GM18858 (cell line): ENCODE results near the gene ZCRB1.
A peak's percentile ranks its signal among the peaks of the same experiment; 100 is the strongest.
"Not testable (repeated sequence)": the region's sequence is repeated elsewhere in the genome, so short reads cannot be mapped to it uniquely, and the experiment has no call there.

Experiments
- ATAC-seq: cut with Tn5 transposase; IDR thresholded peaks from one replicate; pipeline ENCODE4 v1.9.1; 2021; ENCODE audit not compliant: unreplicated experiment

Gene ZCRB1

DNA sequence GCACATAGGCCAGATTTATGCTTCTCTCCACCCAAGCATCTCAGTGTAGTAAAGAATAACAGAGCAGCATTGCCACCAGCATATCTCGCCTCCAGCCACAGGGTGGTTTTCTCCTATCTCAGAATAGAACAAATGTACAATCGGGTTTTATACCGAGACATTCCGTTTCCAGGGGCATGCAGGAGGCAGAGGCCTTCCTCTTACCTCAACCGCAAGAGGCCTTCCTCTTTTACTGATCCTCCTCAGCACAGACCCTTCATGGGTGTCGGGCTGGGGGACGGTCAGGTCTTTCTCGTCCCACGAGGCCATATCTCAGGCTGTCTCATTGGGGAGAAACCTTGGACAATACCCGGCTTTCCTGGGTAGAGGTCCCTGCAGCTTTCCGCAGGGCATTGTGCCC is 4.2 kb upstream of the ZCRB1 start:
- ATAC-seq = not testable (repeated sequence)

DNA sequence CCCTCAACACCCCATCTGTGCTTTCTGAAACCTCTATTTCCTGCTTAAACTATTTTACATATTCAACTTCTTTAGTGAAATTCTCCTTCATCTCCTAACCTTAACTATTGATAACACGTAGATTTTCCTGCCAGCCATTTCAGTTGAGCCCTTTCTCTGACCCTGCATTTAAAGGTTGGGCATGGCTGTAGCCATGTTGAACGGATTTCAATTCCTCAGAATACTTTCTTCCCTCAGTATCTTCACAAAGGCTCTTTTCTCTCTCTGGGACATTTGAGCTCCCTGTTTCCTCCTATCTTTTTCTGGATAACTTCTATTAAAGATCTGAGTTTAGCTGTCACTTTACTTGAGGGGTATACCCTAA is 1.3 kb upstream of the ZCRB1 start:
- no peak for ATAC-seq

DNA sequence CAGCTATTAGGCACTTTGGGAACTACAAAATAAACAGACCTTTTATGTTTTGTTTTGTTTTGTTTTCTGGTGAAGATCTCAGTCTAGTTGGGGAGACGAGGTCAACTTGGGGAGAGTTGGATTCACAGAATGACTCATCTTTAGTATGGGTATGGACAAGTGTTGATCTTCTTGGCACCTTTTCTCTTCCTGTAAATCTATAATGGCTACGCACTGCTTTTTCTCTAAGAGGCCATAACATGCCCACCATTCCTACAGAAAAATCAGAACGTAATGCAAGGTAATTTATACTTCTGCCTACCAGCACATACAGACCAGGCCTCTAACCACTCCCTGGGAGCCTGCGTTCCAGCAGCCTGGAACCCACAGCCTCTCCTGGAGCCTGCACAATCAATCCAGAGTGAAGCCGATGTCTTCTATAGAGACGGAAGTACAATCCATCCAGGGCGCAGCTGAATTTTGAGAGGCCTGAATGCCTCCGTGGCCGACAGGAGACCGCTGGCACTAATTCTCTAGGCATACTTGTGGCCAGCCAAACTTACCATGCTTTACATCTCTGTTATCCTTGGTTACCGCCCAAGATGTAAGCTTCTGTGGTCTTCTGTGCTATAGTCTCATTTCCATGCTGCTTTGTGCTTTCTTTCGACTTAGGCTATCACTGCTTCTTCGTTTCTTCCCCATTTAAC is 790 bp upstream of the ZCRB1 start:
- ATAC-seq = no peak

DNA sequence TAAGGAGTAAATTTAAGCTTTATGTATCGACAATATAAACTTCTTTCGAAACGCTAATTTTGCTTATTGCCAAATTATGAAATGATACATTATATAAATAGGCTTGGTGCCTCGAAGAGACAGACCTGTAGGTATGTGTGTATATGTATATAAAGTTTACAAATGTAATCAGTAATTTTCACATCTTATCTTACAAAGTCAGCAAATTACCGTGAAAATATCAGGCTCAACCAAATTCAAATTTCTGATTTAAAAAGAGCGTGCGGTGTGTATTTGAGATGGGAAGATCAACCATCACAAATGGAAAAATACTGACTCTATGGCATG is 605 bp downstream of the ZCRB1 start:
- no peak for ATAC-seq

DNA sequence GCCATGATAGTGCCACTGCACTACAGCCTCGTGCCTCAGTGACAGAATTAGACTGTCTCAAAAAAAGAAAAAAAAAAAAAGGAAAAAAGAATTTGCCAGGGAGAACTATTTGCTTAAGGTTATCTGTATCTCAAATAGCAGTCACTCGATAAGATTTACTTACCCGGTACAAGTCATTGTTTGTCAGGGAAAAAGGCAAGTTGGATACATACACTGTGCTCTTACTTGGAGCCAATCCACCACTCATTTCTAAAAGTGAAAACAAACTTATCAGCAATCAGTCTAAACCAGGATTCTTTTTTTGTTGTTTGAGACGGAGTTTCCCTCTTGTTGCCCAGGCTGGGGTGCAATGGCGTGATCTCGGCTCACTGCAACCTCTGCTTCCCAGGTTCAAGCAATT is 2.0 kb downstream of the ZCRB1 start:
- no peak for ATAC-seq

DNA sequence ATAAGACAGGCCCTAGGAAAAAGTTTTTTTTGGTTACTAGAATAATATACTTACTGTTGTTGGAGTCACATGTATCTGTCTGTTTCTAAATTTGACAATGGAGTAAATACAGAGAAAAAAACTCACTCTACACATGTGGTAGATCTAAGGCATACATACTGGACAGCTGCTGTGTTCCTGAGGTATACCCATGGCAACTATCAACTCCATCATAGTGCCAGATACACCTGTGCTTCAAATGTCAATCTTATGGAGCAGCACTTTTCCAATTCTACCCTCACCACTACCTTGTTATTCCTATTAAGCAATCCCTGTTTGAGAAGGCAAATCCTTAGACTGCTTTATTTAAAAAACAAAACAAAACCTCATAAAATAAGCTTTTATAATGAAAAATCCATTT is 3.3 kb downstream of the ZCRB1 start:
- no peak for ATAC-seq

DNA sequence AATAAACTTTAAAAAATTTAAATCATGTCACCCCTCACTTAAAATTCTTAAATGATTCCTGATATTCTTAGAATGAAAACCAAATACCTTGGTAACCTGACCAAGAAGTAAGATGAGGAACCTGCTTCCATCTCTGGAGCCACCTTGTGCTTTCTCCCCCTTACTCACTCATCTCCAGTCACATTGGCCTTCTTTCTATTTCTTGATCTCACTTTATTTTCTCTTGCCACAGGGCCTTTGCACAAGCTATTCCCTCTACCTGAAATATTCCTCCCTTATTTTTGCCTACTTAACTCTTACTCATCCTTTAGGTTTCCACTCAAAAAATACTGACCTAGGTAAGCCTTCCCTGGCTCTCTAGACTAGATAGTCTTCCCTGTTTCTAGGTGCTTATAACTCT is 5.1 kb downstream of the ZCRB1 start:
- ATAC-seq = no peak

DNA sequence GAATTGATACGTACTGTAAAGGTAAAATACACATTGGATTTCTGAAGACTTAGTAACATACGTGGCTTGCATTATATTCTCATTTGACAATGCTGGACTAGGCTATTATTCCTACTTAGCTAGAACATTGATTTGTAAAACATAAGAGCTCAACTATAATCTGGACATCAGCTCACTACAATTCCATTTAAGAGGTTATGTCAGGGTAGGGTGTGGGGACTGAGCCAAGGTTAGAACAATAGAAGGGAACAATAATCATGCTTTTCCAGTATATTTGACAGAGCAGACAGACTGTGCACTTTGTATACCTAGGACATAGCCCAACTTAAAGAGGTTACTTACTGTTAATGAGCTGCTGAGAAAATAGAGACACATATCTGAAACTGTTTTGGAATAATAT is 10.8 kb downstream of the ZCRB1 start:
- no peak for ATAC-seq

DNA sequence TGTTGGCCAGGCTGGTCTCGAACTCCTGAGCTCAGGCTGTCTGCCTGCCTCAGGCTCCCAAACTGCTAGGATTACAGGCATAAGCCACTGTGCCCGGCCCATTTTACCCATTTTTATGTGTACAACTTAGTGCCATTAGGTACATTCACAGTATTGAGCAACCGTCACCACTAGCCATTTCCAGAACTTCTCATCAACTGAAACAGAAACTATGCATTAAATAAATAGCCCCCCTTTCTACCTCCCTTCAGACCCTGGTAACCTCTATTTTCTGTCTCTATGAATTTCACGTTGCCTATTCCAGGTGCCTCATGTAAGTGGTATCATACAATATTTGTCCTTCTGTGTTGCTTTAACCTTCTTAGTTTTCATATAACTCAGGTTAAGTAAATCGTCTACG is 15.9 kb downstream of the ZCRB1 start:
- no peak for ATAC-seq

DNA sequence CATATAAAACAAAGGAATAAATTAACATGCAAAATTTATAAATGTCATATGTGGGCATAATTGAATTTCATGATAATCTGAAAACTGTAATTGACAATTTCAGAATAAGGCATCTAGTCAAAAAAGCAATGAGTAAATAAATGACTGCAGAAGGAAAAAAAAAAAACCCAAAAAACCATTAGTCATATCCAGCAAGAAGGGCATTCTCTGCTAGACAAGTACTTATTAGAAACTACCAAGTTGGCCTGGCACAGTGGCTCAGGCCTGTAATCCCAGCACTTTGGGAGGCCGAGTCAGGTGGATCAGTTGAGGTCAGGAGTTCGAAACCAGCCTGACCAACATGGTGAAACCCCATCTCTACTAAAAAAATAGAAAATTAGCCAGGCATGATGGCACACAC is 17.5 kb downstream of the ZCRB1 start:
- ATAC-seq = no peak

DNA sequence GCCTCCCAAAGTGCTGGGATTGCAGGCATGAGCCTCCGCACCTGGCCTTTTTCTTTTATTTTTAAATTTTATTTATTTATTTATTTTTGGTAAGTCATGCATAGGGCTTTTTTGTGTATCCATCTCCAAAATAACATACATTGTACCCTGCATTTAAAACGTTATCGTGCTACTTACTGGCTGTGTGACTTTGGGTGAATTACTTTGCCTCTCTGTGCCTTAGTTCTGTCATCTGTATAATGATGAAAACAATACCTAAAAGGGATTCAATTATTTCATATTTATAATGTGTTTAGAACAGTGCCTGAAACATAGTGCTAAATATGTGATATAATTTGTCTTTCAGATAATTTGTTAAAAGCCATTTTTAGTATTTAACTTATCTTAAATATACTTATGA is 19.6 kb downstream of the ZCRB1 start:
- no peak for ATAC-seq

DNA sequence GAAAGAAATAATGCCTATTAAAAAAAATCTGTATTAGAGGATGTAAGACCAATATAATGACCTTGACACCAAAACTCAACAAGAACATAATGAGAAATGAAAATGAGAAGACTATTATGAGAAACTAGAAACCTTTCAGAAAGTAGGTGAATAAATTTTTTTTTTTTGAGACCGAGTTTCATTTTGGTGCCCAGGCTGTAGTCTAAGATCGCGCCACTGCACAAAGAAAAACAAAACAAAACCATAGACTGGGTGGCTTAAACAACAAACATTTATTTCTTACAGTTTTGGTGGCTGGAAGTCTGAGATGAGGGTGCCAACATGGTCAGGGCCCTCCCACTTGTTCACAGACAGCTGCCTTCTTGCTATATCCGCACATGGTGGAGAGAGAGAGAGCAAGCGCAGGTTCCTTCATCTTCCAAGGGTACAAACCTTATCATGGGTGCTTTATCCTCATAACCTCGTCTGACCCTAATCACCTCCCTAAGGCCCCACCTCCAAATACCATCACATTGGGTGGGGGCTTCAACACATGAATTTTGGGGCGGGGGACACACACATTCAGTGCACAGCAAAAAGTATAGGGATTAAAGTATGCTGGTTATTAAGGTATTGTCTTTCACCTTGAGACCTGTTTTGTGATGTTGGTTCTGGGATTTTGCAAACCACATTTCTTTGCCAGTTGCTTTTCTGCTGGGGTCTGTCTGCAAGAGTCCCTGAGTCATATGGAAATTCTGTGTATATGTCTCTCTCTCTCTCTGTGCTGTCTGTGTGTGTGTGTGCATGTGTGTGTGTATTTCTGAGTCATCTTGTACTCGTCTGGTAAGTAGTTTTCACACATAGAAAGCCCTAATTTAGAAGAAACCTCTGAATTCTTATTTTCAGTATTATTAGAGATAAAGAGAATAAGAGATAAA is 26.2 kb downstream of the ZCRB1 start:
- ATAC-seq = peak; percentile 83

DNA sequence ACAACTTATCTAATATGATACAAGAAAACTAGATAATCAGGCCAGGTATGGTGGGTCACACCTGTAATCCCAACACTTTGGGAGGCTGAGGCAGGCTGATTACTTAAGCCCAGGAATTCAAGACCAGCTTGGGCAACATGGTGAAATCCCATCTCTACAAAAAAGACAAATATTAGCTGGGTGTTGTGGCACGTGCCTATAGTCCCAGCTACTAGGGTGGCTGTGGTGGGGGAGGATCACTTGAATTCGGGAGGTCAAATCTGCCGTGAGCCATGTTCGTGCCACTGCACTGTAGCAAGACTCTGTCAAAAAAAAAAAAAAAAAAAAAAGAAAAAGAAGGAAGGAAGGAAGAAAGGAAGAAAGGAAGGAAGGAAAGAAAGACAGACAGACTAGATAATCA is 27.0 kb downstream of the ZCRB1 start:
- no peak for ATAC-seq

DNA sequence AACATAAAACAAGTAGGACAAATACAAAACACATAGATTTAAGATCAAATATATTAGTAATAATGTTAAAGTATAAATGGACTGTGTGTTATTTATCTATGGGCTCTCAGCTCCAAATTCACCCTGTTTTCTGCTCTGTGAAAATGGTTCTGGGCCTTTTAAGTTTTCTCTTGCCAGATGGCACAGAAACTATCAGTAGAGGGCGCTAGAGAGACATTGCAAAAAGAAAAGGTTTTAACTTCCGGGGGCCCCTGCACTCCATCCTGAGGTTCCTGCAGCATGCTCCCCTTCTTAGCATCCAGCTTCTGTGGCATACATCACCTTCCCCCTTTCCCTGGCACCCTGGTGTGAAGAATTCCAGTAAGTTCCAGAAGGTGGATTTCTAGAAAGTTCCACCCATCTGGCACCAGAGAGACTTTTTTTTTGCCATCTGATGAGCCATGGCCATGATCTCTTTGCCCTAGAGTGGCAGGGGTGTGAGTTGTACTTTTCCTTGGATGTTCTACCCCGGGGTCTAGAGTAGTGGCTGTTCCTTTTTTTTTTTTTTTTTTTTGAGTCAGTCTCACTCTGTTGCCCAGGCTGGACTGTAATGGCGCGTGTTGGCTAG is 29.3 kb downstream of the ZCRB1 start:
- ATAC-seq = no peak

DNA sequence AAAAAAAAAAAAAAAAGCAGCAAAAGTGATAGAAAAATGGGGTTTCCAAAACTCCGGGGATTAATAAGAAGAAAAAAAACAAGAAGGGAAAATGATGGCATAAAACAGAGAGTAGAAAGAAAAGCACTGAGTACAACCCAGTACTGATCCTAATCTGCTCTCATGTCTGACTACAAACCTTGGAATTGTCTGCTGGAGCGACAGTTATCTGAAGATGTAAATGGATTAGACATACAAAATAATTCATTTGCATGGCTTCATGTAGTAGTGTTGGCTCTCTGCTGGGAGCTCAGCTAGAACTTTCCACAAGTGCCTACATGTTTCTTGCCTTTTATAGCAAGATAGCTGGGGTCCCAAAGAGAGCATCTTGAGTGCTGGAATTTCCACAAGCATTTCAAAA is 34.2 kb downstream of the ZCRB1 start:
- no peak for ATAC-seq

DNA sequence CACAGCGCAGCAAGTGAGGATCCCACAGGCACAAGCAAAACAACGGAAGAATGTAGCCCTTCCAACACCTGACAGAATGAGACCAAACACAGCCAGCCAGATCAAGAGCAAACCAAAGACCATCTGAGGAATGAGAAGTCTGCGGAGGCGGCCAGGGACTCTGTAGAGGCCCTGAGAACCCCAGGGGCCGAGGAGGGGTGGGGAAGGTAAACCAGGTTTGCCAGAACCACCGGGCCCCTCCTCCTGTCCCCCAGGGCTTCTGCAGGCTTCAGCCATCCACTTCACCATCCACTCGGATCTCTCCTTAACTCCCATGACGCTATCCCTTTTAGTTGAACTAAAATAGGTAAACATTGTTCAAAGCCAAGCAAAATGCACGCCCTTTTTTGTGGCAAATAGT is 37.4 kb downstream of the ZCRB1 start:
- no peak for ATAC-seq

DNA sequence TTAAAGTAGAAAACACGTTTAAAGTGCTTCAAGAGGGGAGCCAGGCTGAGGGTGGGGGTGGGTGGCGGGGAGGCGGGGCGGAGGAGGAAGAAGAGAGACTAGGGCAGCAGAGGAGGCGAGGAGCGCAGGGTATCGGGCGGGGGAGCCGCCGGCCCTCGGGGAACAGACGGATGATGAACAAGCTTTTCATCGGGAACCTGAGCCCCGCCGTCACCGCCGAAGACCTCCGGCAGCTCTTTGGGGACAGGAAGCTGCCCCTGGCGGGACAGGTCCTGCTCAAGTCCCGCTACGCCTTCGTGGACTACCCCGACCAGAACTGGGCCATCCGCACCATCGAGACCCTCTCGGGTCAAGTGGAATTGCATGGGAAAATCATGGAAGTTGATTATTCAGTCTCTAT is 39.2 kb downstream of the ZCRB1 start:
- ATAC-seq = no peak

DNA sequence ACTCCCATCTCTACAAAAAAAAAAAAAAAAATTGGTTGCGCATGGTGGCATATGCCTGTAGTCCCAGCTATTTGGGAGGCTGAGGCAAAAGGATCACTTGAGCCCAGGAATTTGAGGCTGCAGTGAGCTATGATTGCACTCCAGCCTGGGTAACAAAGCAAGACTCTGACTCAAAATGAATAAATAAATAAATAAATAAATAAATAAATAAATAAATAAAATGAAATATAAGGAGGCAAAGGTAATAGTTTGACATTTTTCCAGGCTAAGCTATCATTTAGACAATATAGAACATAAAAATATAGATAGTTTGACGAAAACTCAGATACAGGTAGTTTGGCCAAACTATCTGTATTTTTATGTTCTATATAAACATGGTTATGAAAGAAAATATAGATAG is 40.5 kb downstream of the ZCRB1 start:
- ATAC-seq = no peak

DNA sequence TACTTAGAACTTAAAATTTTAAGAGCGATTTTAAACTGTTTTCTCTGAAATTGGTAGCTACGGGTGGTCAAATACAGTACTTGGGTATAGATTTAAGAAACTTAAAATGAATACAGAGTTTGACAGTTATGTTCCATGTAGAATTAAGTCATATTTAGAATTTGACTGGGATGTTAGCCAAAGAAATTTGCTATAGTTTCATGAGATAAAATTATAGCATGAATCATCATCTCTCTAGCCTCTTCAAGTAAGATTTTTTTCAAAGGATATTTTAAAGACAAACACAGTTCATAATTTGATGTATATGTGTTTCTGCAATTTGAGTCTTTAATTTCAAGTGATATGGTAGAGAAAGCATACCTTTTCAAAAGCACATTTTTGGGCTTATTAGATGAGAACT is 41.0 kb downstream of the ZCRB1 start:
- no peak for ATAC-seq

DNA sequence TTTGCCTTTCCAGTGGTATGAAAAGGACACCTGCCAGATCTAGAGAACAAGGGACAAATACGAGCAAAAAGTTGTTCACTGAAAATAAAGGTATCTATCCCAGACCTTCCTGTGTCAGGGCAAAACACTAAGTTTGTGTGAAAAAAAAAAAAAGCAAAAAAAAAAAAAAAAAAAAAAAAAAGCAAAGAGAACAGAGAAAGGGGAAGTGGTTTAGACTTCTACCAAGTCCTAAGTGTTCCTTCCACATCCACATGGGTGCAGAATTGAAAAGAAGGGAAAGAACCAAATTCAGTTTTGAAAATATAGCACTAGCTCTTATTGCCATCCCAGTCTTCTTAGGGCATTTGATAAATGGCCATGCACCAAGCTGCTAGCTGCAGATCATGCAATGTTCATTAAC is 41.7 kb downstream of the ZCRB1 start:
- peak; percentile 64 for ATAC-seq

DNA sequence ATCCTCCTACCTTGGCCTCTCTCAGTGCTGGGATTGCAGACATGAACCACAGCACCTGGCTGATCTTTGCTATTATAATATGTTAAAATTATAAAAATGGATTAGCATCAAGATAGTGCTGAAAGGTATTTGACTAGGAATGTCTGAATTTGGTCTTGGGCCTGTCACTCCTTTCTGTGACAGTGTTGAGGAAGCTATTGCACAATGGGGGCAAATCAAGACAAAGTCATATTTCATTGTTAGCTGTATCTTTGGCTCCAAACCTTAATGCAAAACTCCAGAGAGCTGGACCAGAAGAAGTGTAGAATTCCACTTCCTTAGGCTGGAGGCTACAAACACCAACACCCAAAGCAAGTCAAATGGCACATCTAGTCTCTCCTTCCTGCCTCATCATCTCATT is 42.2 kb downstream of the ZCRB1 start:
- no peak for ATAC-seq

DNA sequence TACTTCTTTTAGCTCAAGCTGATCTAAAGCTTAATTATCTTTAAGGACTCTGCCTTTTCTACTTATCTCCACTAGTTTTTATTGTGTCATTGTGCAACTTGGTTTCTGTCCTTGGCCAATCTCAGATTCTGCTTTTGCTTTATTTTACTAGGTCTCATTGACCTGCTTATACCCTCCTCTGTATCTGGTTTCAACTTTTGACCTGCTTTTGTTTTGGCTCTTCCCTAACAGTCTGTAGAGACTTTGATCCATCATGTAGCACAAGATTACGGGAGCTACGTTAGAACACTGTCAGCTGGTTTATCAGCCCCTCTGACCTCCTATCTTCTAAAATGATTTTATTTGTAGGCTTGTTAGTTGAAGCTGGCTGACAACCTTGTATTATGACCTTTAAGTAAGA is 43.6 kb downstream of the ZCRB1 start:
- no peak for ATAC-seq
